GM15510 (cell line): ENCODE data around the gene CNGB1.

Experiments
- POLR2A ChIP-seq: IDR thresholded peaks from 3 replicates; pipeline ENCODE4 v1.6.1; 2011; ENCODE audit warnings: borderline replicate concordance; ENCODE audit not compliant: insufficient read length; ENCODE audit errors: extremely low read depth

Gene CNGB1

GRCh38 chr16:57970970-57971369 lies at the start of gene CNGB1:
Gene CNGB1, minus strand, starts transcription at chr16:57971128. Its CDS starts 3,842 bp downstream, at chr16:57967286.
- TF ChIP-seq POLR2A = no peak

GRCh38 chr16:58019866-58020538 lies 49.1 kb upstream of the CNGB1 start:
- no peak for TF ChIP-seq POLR2A

- no peak for TF ChIP-seq POLR2A
These were observed 47.9 kb upstream of the CNGB1 start for GRCh38 chr16:58018803-58019202.

- no peak for TF ChIP-seq POLR2A
These were observed 46.0 kb upstream of the CNGB1 start for GRCh38 chr16:58016840-58017446.

GRCh38 chr16:58013201-58013956 lies 42.5 kb upstream of the CNGB1 start:
- no peak for TF ChIP-seq POLR2A

- TF ChIP-seq POLR2A = no peak
These were observed 41.6 kb upstream of the CNGB1 start for GRCh38 chr16:58012481-58012880.

GRCh38 chr16:58011652-58012051 lies 40.7 kb upstream of the CNGB1 start:
- no peak for TF ChIP-seq POLR2A

- no peak for TF ChIP-seq POLR2A
These were observed 40.0 kb upstream of the CNGB1 start for GRCh38 chr16:58010886-58011285.

GRCh38 chr16:58009856-58010416 lies 39.0 kb upstream of the CNGB1 start:
- TF ChIP-seq POLR2A = no peak

- TF ChIP-seq POLR2A = no peak
These were observed 32.0 kb upstream of the CNGB1 start for GRCh38 chr16:58002936-58003335.

- TF ChIP-seq POLR2A = no peak
These were observed 31.5 kb upstream of the CNGB1 start for GRCh38 chr16:58002416-58002800.

- TF ChIP-seq POLR2A = no peak
These were observed 31.0 kb upstream of the CNGB1 start for GRCh38 chr16:58001781-58002415.

GRCh38 chr16:58000706-58001676 lies 30.1 kb upstream of the CNGB1 start, which contains the start of gene USB1:
Gene USB1, plus strand, starts transcription at chr16:58001407. Its CDS starts 77 bp downstream, at chr16:58001484.
- TF ChIP-seq POLR2A = peak; percentile 92
